HG02973 (cell line): ENCODE measurements around the gene IRAK4.
A peak's percentile ranks its signal among the peaks of the same experiment; 100 is the strongest.

Experiments
- ATAC-seq: cut with Tn5 transposase; IDR thresholded peaks from one replicate; pipeline ENCODE4 v1.9.1; 2021; ENCODE audit warnings: moderate library complexity; ENCODE audit not compliant: unreplicated experiment

The IRAK4 gene

DNA sequence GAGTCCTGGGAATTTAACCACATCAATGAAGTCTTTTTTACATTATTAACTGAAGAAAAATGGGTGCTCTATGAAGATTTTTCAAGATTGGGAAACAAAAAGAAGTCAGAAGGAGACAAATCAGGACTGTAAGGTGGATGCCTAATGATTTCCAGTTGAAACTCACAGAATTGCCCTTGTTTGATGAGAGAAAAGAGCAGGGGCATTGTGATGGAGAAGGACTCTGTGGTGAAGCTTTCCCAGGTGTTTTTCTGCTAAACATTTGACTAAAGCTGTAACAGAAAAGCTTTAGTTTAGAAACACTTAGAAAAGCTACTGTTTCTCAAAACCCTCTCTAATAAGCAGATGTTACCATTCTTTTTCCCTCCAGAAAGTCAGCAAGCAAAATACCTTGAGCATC lies 5.8 kb downstream of the IRAK4 start:
- ATAC-seq, result no peak

DNA sequence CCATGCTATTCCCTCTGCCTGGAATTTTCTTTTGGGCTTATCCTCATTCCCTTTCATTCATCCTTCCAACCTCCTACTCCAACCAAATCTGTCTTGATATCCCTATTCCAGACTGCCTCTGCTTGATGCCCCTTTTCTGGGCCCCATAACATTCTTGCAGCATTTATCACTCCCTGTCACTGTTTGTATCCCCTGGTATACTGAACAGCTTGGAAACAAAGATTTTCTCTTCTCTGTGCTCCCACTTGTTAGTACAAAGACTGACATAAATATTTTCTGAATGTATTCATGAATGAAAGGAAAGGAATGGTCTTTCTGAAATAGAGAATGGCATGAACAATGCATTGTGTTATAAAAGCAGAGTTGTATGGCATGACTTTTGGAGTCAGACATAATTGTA lies 7.5 kb downstream of the IRAK4 start:
- no peak for ATAC-seq

GRCh38 chr12:43776498-43776897 lies 17.7 kb downstream of the IRAK4 start:
- ATAC-seq, result peak; percentile 50

DNA sequence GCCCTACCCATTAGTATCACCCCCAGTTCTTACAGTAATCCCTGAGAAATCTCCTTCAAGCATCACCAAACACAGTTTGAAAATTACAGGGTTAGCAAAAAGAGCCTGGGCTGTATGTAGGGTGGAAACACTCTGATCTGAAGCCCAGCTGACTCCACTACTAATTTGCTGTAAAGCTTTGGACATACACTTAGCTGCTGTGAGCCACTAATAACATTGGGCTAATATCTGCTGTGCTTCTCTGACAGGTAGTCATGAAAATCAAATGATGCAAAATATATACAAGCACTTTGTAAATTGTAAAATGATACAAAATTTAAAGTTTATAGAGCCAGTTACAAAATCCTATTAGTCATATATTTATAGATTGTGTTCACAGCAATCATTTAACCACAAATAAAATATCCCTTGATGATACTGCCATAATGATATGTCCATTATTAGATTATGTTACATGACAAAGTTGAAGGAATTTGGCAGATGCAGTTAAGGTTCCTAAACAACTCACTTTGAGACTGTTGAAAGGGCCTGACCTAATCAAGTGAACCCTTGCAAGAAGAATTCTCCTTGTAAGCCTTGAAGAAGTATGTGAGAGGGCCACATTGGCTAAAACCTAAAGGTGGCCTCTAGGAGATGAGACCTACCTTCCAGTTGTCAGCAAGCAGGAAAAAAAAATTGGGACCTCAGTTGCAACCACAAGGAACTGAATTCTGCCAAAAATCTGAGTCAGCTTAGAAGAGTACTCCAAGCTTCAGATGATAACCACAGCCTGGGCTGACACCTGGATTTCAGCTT lies 28.3 kb downstream of the IRAK4 start:
- ATAC-seq, result no peak

- ATAC-seq, result no peak
Observed at GRCh38 chr12:43789941-43790340, 31.2 kb downstream of the IRAK4 start.

DNA sequence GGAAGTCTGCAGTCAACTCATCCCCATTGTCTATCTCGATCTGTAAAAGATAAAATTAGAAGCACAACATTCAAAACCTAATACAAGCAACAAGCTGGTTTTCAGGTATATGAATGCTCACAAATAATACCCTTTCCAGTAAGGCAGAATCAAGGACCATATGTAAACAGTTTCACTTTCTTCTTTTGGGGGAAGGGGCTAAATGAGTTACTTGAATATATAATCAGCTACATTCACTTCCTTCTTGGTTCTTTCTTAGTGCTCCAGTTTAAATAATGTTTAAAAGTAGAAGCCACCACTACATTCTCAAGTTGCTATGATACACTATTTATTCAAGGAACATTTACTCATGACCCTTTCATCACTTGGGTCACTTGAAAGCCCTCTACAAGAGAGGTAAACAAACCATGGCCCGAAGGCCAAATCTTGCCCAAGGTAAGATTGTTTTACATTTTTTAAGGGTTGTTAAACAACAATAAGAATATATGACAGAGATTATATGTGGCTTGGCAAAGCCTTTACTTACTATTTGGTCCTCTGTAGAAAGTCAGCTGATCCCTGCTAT lies 37.0 kb downstream of the IRAK4 start:
- no peak for ATAC-seq

DNA sequence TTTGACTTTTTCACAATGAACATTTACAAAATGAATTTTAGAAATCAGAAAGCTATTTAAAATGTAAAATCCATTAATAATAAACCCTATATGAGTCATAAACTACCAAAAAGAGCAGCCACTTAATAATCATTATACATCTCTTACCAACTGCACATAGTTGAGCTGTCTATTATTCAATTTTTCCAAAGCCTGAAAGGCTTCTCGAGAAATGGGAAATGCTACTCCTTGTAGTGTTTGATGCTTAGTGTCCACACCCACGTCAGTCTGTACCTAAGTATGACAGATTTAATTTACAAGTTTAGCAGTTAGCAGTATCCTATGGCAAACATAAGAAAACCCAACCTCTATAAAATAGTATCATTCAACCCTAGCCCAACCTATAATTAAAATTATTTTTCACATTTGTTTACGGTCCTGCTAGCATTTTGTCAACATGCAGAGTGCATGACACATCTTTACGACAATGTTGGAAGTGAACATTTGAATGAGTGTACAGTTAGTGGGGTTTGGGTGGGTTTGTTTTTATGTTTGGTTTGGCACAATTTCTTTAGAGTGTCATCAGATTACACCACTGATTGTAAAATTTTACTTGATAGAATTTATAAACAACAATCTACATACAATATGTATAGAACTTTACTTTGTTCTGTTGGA lies 38.9 kb downstream of the IRAK4 start:
- ATAC-seq, result no peak

DNA sequence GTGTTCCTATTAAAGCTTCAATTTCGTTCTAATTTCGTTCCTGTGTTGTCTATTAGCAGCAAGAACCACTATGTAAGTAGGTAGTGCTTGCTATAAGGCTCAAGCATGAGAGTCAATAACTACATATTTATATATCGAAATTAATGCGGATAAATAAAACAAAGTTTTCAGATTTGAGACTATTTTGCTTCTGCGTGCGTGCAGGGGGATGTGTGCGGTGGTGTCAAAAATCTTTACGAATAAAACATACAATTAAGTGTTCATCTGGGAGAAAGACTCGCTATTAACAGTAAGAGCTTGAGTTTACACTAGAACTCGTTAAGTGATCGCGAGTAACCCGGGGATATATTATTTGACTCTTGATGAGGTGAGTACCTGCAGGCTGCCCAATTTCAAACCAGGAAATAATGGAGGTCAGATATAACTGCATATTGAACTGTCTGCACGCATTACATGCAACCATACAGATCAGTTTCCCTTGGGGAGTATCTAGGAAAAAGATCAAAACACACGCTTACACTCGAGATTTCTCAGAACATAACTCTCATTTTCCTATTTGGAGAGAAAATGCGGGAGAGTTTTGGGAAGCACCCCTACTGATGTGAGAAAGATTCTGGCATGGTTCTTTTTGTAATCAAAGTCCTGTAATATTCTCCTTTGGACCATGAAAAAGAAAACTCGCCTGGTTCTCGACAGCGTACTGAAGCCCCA lies 46.6 kb downstream of the IRAK4 start:
- no peak for ATAC-seq

GRCh38 chr12:43805860-43806736 lies 47.3 kb downstream of the IRAK4 start, which contains the start of gene TWF1:
Gene TWF1 (minus strand): TSS chr12:43806317. CDS start chr12:43806245, 72 bp downstream.
- ATAC-seq, result peak; percentile 94

GRCh38 chr12:43806737-43807072 lies 48.0 kb downstream of the IRAK4 start:
- no peak for ATAC-seq

DNA sequence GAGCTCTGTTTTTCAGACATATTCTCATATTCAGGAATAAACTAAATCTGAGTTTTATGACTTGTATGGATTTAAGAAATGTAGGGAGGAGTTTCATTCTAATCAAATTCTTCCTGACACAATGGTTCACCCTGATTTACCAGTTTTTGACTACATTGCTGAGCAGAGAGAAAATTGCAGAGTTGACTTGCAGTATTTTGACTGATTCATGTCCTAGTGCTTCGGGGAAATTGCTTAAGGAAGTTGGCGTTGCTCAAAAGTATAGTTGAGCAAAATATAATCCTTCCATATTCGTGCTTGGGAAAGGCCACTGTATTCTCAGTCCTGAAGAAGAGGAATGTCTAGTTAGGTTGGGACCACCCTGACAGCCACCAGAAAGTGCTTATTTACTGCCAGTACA lies 48.6 kb downstream of the IRAK4 start:
- ATAC-seq, result no peak

DNA sequence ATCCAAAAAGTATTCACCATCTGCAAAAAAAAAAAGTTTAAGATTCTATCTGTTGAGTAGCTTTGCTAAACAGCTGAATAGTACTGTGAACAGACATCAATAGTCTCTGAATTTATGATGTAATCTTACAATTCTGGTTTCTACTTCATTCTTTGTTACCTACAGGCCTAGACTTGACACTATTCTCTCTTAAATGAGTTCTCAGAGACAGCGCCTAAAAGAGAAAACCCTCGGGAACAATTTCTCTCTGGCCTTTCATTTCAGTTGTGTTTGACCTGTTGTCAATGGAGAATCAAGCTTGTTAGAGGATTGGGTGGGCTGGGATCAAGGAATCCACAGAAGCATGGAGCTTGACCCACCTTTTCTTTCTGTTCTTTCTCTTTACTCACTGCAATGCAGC lies 53.3 kb downstream of the IRAK4 start:
- no peak for ATAC-seq

- no peak for ATAC-seq
Observed at GRCh38 chr12:43812926-43813325, 54.2 kb downstream of the IRAK4 start.

- ATAC-seq, result no peak
Observed at GRCh38 chr12:43815416-43815815, 56.7 kb downstream of the IRAK4 start.

GRCh38 chr12:43816168-43816567 lies 57.4 kb downstream of the IRAK4 start:
- ATAC-seq, result no peak

DNA sequence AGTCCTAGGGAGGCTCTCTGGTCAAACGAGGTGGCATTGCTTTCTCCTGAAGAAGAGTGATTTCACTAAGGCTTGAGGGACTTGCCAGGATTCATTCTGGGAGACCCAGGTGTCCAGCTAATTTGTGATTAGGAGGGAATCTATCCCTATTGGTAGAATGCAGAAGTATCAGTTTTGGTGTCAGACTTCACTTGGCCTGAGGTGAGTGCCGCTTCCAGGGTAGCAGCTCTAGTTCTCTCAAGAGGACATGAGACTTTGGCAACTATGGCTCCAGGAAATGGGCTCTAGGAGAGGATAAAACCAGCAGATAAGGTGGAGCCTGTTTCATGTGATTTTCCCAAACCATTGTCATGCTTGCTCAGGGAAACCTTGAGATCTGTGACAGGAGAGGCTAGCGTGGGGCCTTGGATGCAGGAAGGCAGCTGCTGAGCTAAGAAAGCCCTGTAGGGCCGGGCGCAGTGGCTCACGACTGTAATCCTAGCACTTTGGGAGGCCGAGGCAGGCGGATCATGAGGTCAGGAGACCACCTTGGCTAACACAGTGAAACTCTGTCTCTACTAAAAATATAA lies 65.5 kb downstream of the IRAK4 start:
- no peak for ATAC-seq

GRCh38 chr12:43826681-43827080 lies 67.9 kb downstream of the IRAK4 start:
- no peak for ATAC-seq

- no peak for ATAC-seq
Observed at GRCh38 chr12:43827093-43827492, 68.3 kb downstream of the IRAK4 start.

DNA sequence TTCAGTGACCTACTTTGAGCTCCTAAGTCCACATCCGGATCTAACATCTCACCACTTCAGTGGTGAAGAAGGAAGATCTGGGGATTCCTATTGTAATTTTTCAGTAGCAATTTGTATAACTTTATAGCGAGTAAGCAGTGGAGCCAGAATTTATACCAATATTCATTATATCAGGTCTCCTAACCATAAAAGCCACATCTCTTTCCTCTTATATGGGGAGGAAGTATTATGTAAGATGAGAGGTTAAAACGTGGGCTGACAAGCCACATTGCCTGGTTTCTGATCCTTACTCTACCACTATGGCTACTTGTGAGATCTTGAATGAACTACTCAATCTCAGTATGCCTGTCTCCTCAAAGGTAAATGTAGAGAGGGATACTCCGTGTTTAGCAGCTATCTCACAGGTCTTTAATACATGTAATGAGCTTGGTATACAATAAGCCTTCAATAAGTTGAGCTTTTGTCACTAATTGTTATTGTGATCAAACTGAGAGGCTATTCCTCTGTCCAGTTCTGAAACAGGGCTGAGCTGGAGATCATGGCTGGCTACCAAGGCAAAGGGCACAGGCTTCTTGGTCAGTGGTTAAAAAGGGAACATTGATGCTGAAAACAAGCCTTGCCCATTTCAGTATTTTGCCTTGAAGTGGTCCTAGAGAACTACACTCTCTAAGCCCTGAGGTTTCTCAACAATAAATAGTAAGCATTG lies 73.9 kb downstream of the IRAK4 start:
- ATAC-seq, result no peak

- no peak for ATAC-seq
Observed at GRCh38 chr12:43835264-43835655, 76.5 kb downstream of the IRAK4 start.
